GM12878 (cell line): ENCODE data around the gene SLC3A2. TPM values are rescaled to one million over a fixed set of nuclear protein-coding genes. Genes with fewer than 3 reads are reported as not detected.

Experiments
- ASH2L ChIP-seq: fragments of 300-600, 200-600 bp; sonication (generic); IDR thresholded peaks from 2 replicates; pipeline ENCODE4 v1.6.1; 2017; ENCODE audit warnings: low read depth, mild to moderate bottlenecking, borderline replicate concordance
- ATF2 ChIP-seq: IDR thresholded peaks from 2 replicates; pipeline ENCODE4 v1.6.1; 2012; ENCODE audit warnings: low read length, inconsistent platforms
- EGR1 ChIP-seq, 2 experiments: IDR thresholded peaks; 1 replicate in 1 of 2; 2 replicates in 1 of 2; pipeline ENCODE4 v1.6.1; 2011 to 2012; ENCODE audit warnings: low read depth in 2 of 2, low read length in 2 of 2, borderline replicate concordance in 1 of 2, mild to moderate bottlenecking in 1 of 2, moderate library complexity in 1 of 2
- HDAC6 ChIP-seq: fragments of 200-600 bp; sonication (generic); IDR thresholded peaks from one replicate; pipeline ENCODE4 v1.8.0; 2017; ENCODE audit warnings: antibody characterized with exemption; ENCODE audit not compliant: unreplicated experiment
- IRF4 ChIP-seq: IDR thresholded peaks from 2 replicates; pipeline ENCODE4 v1.6.1; 2011; ENCODE audit warnings: low read depth, low read length
- NR2F1 ChIP-seq: fragments of 450-650 bp; conservative IDR thresholded peaks from 2 replicates; pipeline ENCODE4 v1.6.1; 2017; ENCODE audit warnings: mild to moderate bottlenecking
- PBX3 ChIP-seq: IDR thresholded peaks from 2 replicates; pipeline ENCODE4 v1.6.1; 2011; ENCODE audit warnings: mild to moderate bottlenecking, low read depth, low read length, moderate library complexity; ENCODE audit not compliant: insufficient replicate concordance
- RELB ChIP-seq: fragments of 450-650 bp; IDR thresholded peaks from 2 replicates; pipeline ENCODE4 v1.6.1; 2017; ENCODE audit warnings: low read depth, mild to moderate bottlenecking, moderate library complexity
- RUNX3 ChIP-seq: IDR thresholded peaks from 2 replicates; pipeline ENCODE4 v1.6.1; 2012; ENCODE audit warnings: low read length, inconsistent platforms
- SMAD5 ChIP-seq: IDR thresholded peaks from 2 replicates; pipeline ENCODE4 v1.6.1; 2016; ENCODE audit warnings: antibody characterized with exemption, low read depth
- SMARCA5 ChIP-seq: fragments of 450-650 bp; IDR thresholded peaks from 2 replicates; pipeline ENCODE4 v1.6.1; 2017; ENCODE audit warnings: mild to moderate bottlenecking
- SPI1 ChIP-seq: IDR thresholded peaks from 2 replicates; pipeline ENCODE4 v1.6.1; 2011; ENCODE audit warnings: low read depth, mild to moderate bottlenecking, low read length, moderate library complexity, borderline replicate concordance; ENCODE audit not compliant: insufficient read depth
- polyA plus RNA-seq, 11 experiments: library from polyadenylated mRNA; depleted of rRNA in 4 of 11; unstranded in 6 of 11; stranded (reverse) in 5 of 11; fragments of >200 nt; fragmentation: Nextera tagmentation in 4 of 11; fragmentation: Illumina TruSeq in 1 of 11; extraction: Ambion mirVana in 4 of 11; extraction: Trizol in 1 of 11; gene quantifications; 1 replicate in 1 of 11; 2 replicates in 10 of 11; pipeline versions ENCODE4 v1.2.1 to v1.2.3, GENCODE V29; 2011 to 2016; ENCODE audit warnings: inconsistent platforms in 2 of 11, missing spikeins in 2 of 11, low read depth in 1 of 11
- total RNA-seq, 4 experiments: library from RNA; depleted of rRNA in 3 of 4; stranded (reverse); fragments of >200 nt in 3 of 4; fragmentation: Illumina TruSeq in 1 of 4; extraction: Trizol in 1 of 4; gene quantifications; 2 replicates each; pipeline versions ENCODE4 v1.2.1 to v1.2.3, GENCODE V29; 2013 to 2021
- TF ChIP-seq, protein P1 (sequence below): fragments of 150-350 bp; IDR thresholded peaks from 2 replicates; pipeline ENCODE4 v1.6.1; 2014; ENCODE audit warnings: mild to moderate bottlenecking, low read depth, low read length
- TF ChIP-seq, protein P2 (sequence below): fragments of 450-650 bp; IDR thresholded peaks from 2 replicates; pipeline ENCODE4 v1.6.1; 2016; ENCODE audit warnings: mild to moderate bottlenecking
- TF ChIP-seq, protein P3 (sequence below): IDR thresholded peaks from 2 replicates; pipeline ENCODE4 v1.6.1; 2011; ENCODE audit warnings: borderline replicate concordance, low read depth, mild to moderate bottlenecking, moderate library complexity, mixed read lengths, low read length; ENCODE audit not compliant: insufficient read depth; ENCODE audit errors: extremely low read length

SLC3A2 gene
- total and polyA plus RNA-seq, 10 of the 15 experiments (the other 5 are each of a cell fraction or from before 2014, with no cell fraction given), result 6.9 to 158 (median 106) TPM

- TF ChIP-seq ASH2L (no peak), ATF2 (no peak), HDAC6 (no peak), NR2F1 (peak; percentile 48; the same call in 1 of the 2 replicates), RUNX3 (peak; percentile 34), RELB (no peak), SMAD5 (no peak), SMARCA5 (peak; percentile 44; the same call in 1 of the 2 replicates), SPI1 (no peak), PBX3 (no peak), EGR1 (IDR thresholded peaks at IDR 0.05; ENCODE audit: borderline replicate concordance in 1 of 2, low read depth in 2 of 2, low read length in 2 of 2) (peak in 1 of 2 experiments; percentile 90; a peak in 2 of 3 replicates), IRF4 (no peak)
- TF ChIP-seq, protein P1, sequence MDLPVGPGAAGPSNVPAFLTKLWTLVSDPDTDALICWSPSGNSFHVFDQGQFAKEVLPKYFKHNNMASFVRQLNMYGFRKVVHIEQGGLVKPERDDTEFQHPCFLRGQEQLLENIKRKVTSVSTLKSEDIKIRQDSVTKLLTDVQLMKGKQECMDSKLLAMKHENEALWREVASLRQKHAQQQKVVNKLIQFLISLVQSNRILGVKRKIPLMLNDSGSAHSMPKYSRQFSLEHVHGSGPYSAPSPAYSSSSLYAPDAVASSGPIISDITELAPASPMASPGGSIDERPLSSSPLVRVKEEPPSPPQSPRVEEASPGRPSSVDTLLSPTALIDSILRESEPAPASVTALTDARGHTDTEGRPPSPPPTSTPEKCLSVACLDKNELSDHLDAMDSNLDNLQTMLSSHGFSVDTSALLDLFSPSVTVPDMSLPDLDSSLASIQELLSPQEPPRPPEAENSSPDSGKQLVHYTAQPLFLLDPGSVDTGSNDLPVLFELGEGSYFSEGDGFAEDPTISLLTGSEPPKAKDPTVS, result no peak
- TF ChIP-seq, protein P2, sequence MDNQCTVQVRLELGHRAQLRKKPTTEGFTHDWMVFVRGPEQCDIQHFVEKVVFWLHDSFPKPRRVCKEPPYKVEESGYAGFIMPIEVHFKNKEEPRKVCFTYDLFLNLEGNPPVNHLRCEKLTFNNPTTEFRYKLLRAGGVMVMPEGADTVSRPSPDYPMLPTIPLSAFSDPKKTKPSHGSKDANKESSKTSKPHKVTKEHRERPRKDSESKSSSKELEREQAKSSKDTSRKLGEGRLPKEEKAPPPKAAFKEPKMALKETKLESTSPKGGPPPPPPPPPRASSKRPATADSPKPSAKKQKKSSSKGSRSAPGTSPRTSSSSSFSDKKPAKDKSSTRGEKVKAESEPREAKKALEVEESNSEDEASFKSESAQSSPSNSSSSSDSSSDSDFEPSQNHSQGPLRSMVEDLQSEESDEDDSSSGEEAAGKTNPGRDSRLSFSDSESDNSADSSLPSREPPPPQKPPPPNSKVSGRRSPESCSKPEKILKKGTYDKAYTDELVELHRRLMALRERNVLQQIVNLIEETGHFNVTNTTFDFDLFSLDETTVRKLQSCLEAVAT, result no peak
- TF ChIP-seq, protein P3, sequence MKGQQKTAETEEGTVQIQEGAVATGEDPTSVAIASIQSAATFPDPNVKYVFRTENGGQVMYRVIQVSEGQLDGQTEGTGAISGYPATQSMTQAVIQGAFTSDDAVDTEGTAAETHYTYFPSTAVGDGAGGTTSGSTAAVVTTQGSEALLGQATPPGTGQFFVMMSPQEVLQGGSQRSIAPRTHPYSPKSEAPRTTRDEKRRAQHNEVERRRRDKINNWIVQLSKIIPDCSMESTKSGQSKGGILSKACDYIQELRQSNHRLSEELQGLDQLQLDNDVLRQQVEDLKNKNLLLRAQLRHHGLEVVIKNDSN, result peak; percentile 19
Observed at GRCh38 chr11:62922653-62923431, 42.1 kb downstream of the SLC3A2 start (continued).
